GM18867 (cell line): ENCODE data around the gene GP5.

ENCODE experiments used
- ATAC-seq: cut with Tn5 transposase; IDR thresholded peaks from one replicate; pipeline ENCODE4 v1.9.1; 2021; ENCODE audit warnings: mild to moderate bottlenecking, moderate library complexity; ENCODE audit not compliant: unreplicated experiment

The GP5 gene

GRCh38 chr3:194351080-194351672 is 47.9 kb downstream of the GP5 start, which contains the start of gene CPN2:
Gene CPN2 (minus strand): TSS chr3:194351328. CDS start chr3:194342702, 8,626 bp downstream.
- no peak for ATAC-seq

GRCh38 chr3:194350726-194351071 is 48.4 kb downstream of the GP5 start:
- ATAC-seq = no peak

GRCh38 chr3:194348354-194348753 is 50.7 kb downstream of the GP5 start:
- no peak for ATAC-seq

DNA sequence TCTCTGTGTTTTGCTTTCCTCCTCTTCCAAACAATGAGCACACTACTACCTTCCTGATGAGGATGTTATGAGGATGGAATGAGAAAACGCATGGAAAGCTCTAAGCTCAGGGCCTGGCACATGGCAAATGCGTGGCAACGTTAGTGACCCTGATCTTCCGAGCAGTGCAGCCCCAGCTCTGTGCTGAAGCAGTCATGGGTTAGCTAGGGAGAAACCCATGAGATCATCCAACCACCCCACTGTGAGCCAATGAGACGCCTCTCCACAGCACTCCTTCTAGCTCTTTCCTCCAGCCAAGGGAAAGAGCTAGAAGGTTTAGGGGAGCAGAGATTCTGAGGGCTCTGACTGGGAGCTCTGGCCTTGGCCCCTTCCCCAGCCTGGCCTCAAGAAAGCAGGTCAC is 52.4 kb downstream of the GP5 start:
- ATAC-seq = no peak

- ATAC-seq = no peak
Observed at GRCh38 chr3:194346035-194346434, 53.0 kb downstream of the GP5 start.
